C4-2B (cell line): Measurements from ENCODE around the gene GRIP1.

ENCODE experiments used
- CTCF ChIP-seq: fragments of 450-650 bp; conservative IDR thresholded peaks from 2 replicates; pipeline ENCODE4 v1.5.1; 2017; ENCODE audit warnings: mild to moderate bottlenecking
- ZFX ChIP-seq: fragments of 450-650 bp; IDR thresholded peaks from 2 replicates; pipeline ENCODE4 v1.6.1; 2017

DNA sequence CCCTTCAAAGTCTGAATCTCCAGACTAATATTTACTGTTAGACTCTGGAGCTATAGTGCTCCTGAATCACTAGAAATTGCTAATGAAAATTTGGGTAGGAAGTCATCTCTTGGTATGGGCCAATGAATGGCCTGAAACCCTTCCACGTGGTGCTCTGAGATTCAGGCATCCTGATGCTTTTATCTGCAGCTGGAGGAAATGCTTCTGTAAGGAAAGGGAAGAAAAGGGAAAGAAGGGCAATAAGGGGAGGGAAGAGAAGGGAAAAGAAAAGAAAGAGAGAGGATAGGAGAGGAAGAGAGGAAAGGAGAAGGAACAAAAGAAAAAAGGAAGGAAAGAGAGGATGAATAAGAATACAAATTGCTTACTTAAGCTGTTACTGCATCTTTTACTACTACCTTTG is 182.3 kb downstream of the GRIP1 start:
- TF ChIP-seq CTCF (no peak), ZFX (no peak)
